WTC11 (cell line): ENCODE results near the gene HAND1.

Source experiments
- CTCF ChIP-seq: fragments of 200-600 bp; IDR thresholded peaks from 2 replicates; pipeline ENCODE4 v1.8.0; 2022; ENCODE audit warnings: antibody characterized with exemption
- ZNF232 ChIP-seq: sonication (generic); formaldehyde crosslinking; IDR thresholded peaks from 2 replicates; pipeline ENCODE4 v1.8.0; 2022; ENCODE audit warnings: mild to moderate bottlenecking, missing genetic modification reagents

- TF ChIP-seq CTCF (no peak), ZNF232 (no peak)
Observed at GRCh38 chr5:154491941-154492340, 13.9 kb upstream of the HAND1 start.
